HepG2 (cell line): Measurements from ENCODE around the gene ABCC12. TPM values are rescaled to one million over a fixed set of nuclear protein-coding genes. Genes with fewer than 3 reads are reported as not detected.
A peak's percentile ranks its signal among the peaks of the same experiment; 100 is the strongest.

Source experiments
- ADNP ChIP-seq: sonication (generic); formaldehyde crosslinking; IDR thresholded peaks from 2 replicates; pipeline ENCODE4 v1.4.0; 2020; ENCODE audit warnings: missing genetic modification reagents
- AHR ChIP-seq: IDR thresholded peaks from 2 replicates; pipeline ENCODE4 v1.6.1; 2018; ENCODE audit warnings: missing genetic modification reagents, missing compliant biosample characterization
- BCL6 ChIP-seq: IDR thresholded peaks from 2 replicates; pipeline ENCODE4 v1.6.1; 2016; ENCODE audit warnings: missing genetic modification reagents, missing compliant biosample characterization
- GRHL1 ChIP-seq: sonication (generic); formaldehyde crosslinking; conservative IDR thresholded peaks from 2 replicates; pipeline ENCODE4 v1.8.0; 2022; ENCODE audit warnings: missing genetic modification reagents
- IKZF1 ChIP-seq: fragments of 450-650 bp; IDR thresholded peaks from 2 replicates; pipeline ENCODE4 v1.7.1; 2016
- MTA1 ChIP-seq: sonication (generic); formaldehyde crosslinking; IDR thresholded peaks from 2 replicates; pipeline ENCODE4 v1.4.0; 2020; ENCODE audit warnings: missing genetic modification reagents, mild to moderate bottlenecking, borderline replicate concordance
- MZF1 ChIP-seq: sonication (generic); formaldehyde crosslinking; IDR thresholded peaks from 2 replicates; pipeline ENCODE4 v1.8.1; 2023; ENCODE audit warnings: mild to moderate bottlenecking, missing genetic modification reagents, borderline replicate concordance
- NAIF1 ChIP-seq: sonication (generic); formaldehyde crosslinking; IDR thresholded peaks from 2 replicates; pipeline ENCODE4 v1.5.0; 2020; ENCODE audit warnings: mild to moderate bottlenecking, missing genetic modification reagents, borderline replicate concordance
- SNAPC4 ChIP-seq: sonication (generic); formaldehyde crosslinking; IDR thresholded peaks from 2 replicates; pipeline ENCODE4 v1.4.0; 2020; ENCODE audit warnings: mild to moderate bottlenecking, missing genetic modification reagents
- SSRP1 ChIP-seq: IDR thresholded peaks from 2 replicates; pipeline ENCODE4 v1.6.1; 2016; ENCODE audit warnings: control low read depth
- TFAP4 ChIP-seq: sonication (generic); IDR thresholded peaks from 2 replicates; pipeline ENCODE4 v1.6.1; 2016; ENCODE audit warnings: low read depth, borderline replicate concordance
- THAP11 ChIP-seq: IDR thresholded peaks from 2 replicates; pipeline ENCODE4 v1.6.1; 2016; ENCODE audit warnings: missing biosample characterization, missing genetic modification reagents
- TOPORS ChIP-seq: sonication (generic); formaldehyde crosslinking; IDR thresholded peaks from 2 replicates; pipeline ENCODE4 v1.8.0; 2023; ENCODE audit warnings: mild to moderate bottlenecking, missing genetic modification reagents
- ZFP41 ChIP-seq: sonication (generic); formaldehyde crosslinking; IDR thresholded peaks from 2 replicates; pipeline ENCODE4 v1.4.0; 2020; ENCODE audit warnings: mild to moderate bottlenecking, missing genetic modification reagents, borderline replicate concordance
- ZNF230 ChIP-seq: sonication (generic); formaldehyde crosslinking; IDR thresholded peaks from 2 replicates; pipeline ENCODE4 v1.4.0; 2020; ENCODE audit warnings: mild to moderate bottlenecking, missing genetic modification reagents
- ZNF326 ChIP-seq: sonication (generic); formaldehyde crosslinking; IDR thresholded peaks from 2 replicates; pipeline ENCODE4 v1.4.0; 2020; ENCODE audit warnings: missing genetic modification reagents, borderline replicate concordance
- ZNF513 ChIP-seq: sonication (generic); formaldehyde crosslinking; conservative IDR thresholded peaks from 2 replicates; pipeline ENCODE4 v1.5.0; 2020; ENCODE audit warnings: missing genetic modification reagents
- ZNF737 ChIP-seq: sonication (generic); formaldehyde crosslinking; IDR thresholded peaks from 2 replicates; pipeline ENCODE4 v1.5.0; 2020; ENCODE audit warnings: missing genetic modification reagents, mild to moderate bottlenecking, borderline replicate concordance
- polyA plus RNA-seq, 8 experiments: library from polyadenylated mRNA; depleted of rRNA in 3 of 8; stranded (reverse) in 7 of 8; unstranded in 1 of 8; fragments of >200 nt; fragmentation: Illumina TruSeq in 4 of 8; extraction: Trizol in 4 of 8; gene quantifications; 2 replicates each; pipeline versions ENCODE4 v1.2.1 to v1.2.3, GENCODE V29; 2011 to 2016; ENCODE audit warnings: low read depth in 4 of 8, missing spikeins in 1 of 8, mixed read lengths in 1 of 8; ENCODE audit not compliant: insufficient read depth in 1 of 8
- total RNA-seq, 5 experiments: library from RNA; depleted of rRNA; stranded (reverse); fragments of >200 nt; fragmentation: Illumina TruSeq; extraction: Trizol; gene quantifications; 2 replicates each; pipeline ENCODE4 v1.2.3, GENCODE V29; 2016; ENCODE audit warnings: low read depth in 1 of 5
- TF ChIP-seq, protein P1 (sequence below): sonication (generic); formaldehyde crosslinking; IDR thresholded peaks from 2 replicates; pipeline ENCODE4 v1.8.1; 2022; ENCODE audit warnings: low read depth, mild to moderate bottlenecking, missing genetic modification reagents

Gene ABCC12
- total and polyA plus RNA-seq, 2 of the 13 experiments (the other 11 are each of a cell fraction or from before 2014, with no cell fraction given): not detected

DNA sequence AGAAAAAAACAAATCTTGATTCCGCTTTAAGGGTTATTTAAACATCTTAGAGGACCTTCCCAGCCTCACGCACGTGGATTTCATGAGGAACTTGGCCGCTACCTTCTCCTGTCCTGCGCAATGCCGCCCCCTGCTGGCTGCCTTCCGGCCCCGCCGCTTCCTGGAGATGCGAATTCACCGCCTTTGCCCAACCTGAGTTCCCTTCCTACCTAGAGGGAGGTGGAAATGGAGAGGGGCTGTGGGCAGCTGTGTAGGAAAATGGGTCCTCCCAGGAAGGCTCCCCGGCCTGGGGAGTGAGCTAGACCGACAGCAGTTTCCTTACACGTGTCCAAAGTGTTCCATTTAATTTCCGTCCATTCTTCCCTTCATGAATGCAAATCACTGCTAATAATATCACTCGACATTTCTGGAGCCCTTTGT lies 1.0 kb upstream of the ABCC12 start (continued):
- TF ChIP-seq SSRP1 (CRISPR knock-in tag) (no peak), TOPORS (CRISPR knock-in tag) (no peak), SNAPC4 (CRISPR knock-in tag) (no peak), ZFP41 (CRISPR knock-in tag) (no peak), AHR (CRISPR knock-in tag) (no peak; the same call in 1 of the 2 replicates), ZNF737 (CRISPR knock-in tag) (no peak), MTA1 (CRISPR knock-in tag) (no peak), ZNF326 (CRISPR knock-in tag) (no peak), GRHL1 (CRISPR knock-in tag) (no peak), MZF1 (CRISPR knock-in tag) (no peak), TFAP4 (no peak), IKZF1 (no peak), ADNP (CRISPR knock-in tag) (no peak), ZNF230 (CRISPR knock-in tag) (no peak), THAP11 (CRISPR knock-in tag) (0 out of 2 replicates have a peak, but pooled peaks have one; percentile 22), BCL6 (CRISPR knock-in tag) (no peak), NAIF1 (no peak), ZNF513 (CRISPR knock-in tag) (no peak)
- TF ChIP-seq, protein P1, sequence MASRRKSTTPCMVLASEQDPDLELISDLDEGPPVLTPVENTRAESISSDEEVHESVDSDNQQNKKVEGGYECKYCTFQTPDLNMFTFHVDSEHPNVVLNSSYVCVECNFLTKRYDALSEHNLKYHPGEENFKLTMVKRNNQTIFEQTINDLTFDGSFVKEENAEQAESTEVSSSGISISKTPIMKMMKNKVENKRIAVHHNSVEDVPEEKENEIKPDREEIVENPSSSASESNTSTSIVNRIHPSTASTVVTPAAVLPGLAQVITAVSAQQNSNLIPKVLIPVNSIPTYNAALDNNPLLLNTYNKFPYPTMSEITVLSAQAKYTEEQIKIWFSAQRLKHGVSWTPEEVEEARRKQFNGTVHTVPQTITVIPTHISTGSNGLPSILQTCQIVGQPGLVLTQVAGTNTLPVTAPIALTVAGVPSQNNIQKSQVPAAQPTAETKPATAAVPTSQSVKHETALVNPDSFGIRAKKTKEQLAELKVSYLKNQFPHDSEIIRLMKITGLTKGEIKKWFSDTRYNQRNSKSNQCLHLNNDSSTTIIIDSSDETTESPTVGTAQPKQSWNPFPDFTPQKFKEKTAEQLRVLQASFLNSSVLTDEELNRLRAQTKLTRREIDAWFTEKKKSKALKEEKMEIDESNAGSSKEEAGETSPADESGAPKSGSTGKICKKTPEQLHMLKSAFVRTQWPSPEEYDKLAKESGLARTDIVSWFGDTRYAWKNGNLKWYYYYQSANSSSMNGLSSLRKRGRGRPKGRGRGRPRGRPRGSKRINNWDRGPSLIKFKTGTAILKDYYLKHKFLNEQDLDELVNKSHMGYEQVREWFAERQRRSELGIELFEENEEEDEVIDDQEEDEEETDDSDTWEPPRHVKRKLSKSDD (CRISPR knock-in tag): no peak
